ENCODE results near the gene TRIP6. TPM values are rescaled to one million over a fixed set of nuclear protein-coding genes. Genes with fewer than 3 reads are reported as not detected.
"Not testable (repeated sequence)": the region's sequence is repeated elsewhere in the genome, so short reads cannot be mapped to it uniquely, and the experiment has no call there.

Gene TRIP6
- total RNA-seq, 4 donors from 2014 or later = 81.4 to 109 (median 93.7) TPM

- Histone ChIP-seq H3K4me3 (no peak overlapping the region), H3K4me1 (peaks cover 0 to 7% (median 0%) of the 10 kb centered on the region in 3 donors), H3K9me3 (no peaks in the 10 kb centered on the region), H3K36me3 (no peaks in the 10 kb centered on the region), H3K27ac (no peak overlapping the region), H3K27me3 (peaks cover 0 to 9% (median 0%) of the 10 kb centered on the region in 4 donors)
- TF ChIP-seq POLR2A (IDR thresholded peaks at IDR 0.05) = no peak
- TF ChIP-seq, protein P1, sequence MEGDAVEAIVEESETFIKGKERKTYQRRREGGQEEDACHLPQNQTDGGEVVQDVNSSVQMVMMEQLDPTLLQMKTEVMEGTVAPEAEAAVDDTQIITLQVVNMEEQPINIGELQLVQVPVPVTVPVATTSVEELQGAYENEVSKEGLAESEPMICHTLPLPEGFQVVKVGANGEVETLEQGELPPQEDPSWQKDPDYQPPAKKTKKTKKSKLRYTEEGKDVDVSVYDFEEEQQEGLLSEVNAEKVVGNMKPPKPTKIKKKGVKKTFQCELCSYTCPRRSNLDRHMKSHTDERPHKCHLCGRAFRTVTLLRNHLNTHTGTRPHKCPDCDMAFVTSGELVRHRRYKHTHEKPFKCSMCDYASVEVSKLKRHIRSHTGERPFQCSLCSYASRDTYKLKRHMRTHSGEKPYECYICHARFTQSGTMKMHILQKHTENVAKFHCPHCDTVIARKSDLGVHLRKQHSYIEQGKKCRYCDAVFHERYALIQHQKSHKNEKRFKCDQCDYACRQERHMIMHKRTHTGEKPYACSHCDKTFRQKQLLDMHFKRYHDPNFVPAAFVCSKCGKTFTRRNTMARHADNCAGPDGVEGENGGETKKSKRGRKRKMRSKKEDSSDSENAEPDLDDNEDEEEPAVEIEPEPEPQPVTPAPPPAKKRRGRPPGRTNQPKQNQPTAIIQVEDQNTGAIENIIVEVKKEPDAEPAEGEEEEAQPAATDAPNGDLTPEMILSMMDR (IDR thresholded peaks at IDR 0.05) = no peak
- DNase-seq = no peak
- intact Hi-C loops (cut with DNase I) = no loop called here
- WGBS, 2 donors = 83 to 86% methylated on average over 11 to 14 of the region's 15 CpGs
Measured at GRCh38 chr7:100914208-100914878, 47.2 kb downstream of the TRIP6 start.

DNA sequence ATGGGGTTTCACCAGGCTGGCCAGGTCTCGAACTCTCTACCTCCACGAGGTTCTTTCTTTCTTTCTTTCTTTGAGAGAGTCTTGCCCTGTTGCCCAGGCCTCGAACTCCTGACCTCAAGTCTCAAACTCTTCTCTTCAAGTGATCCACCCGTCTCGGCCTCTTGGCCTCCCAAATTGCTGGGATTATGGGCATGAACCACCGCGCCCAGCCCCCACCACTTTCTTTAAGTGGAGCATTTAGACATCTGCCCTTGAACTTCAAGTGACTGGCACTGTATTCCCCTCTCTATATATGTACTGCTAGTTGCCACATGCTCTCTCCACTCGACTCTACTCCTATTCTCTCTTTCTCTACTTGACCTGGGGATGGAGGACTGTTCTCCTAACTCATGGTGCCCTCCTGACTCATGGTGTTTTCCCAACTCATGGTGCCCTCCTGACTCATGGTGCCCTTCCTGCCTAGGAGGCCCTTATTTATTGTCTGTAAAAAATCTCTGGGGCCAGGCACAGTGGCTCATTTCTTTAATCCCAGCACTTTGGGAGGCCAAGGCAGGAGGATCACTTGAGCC lies 47.8 kb downstream of the TRIP6 start:
- H3K9me3 ChIP-seq = no peaks in the 10 kb centered on the region
- 77% methylated on average over 8 of the region's 8 CpGs for WGBS, 2 donors

GRCh38 chr7:100919335-100919734 lies 52.1 kb downstream of the TRIP6 start:
- 73 to 79% methylated on average over 5 of the region's 5 CpGs for WGBS, 2 donors
- H3K27me3 ChIP-seq; H3K36me3 ChIP-seq; intact Hi-C loops (cut with DNase I); H3K27ac ChIP-seq; DNase-seq; H3K9me3 ChIP-seq; H3K4me1 ChIP-seq; H3K4me3 ChIP-seq: not testable (repeated sequence)

More for the DNA sequence above, 47.8 kb downstream of the TRIP6 start:
- H3K27ac ChIP-seq = no peak overlapping the region
- intact Hi-C loops (cut with DNase I) = no loop called here
- no peak for DNase-seq
- H3K27me3 ChIP-seq = peaks cover 0 to 11% (median 0%) of the 10 kb centered on the region in 4 donors
- H3K4me1 ChIP-seq = peaks cover 0 to 7% (median 0%) of the 10 kb centered on the region in 3 donors
- no peak overlapping the region for H3K4me3 ChIP-seq
- TF ChIP-seq, protein P1 (IDR thresholded peaks at IDR 0.05) = no peak
- TF ChIP-seq POLR2A (IDR thresholded peaks at IDR 0.05) = no peak
- no peaks in the 10 kb centered on the region for H3K36me3 ChIP-seq

DNA sequence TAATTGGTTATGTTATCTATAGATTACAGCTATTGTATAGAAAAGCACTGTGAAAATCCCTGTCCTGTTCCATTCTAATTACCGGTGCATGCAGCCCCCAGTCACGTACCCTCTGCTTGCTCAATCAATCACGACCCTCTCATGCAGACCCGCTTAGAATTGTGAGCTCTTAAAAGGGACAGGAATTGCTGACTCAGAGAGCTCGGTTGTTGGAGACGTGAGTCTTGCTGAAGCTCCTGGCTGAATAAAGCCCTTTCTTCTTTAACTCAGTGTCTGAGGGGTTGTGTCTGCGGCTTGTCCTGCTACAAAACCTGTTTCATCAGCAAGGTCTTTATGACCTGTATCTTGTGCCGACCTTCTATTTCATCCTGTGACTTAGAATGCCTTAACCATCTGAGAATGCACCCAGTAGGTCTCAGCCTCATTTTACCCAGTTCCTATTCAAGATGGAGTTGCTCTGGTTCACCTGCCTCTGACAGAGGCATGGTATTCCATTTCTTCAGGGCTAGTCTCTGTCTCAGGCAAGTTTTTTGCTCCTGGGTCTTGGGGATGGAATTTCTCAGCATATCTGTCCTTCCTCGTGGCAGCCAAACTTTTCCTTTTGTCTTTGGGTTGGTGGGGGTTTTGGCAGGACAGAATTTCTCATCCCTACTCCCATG lies 52.7 kb downstream of the TRIP6 start:
- 65 to 70% methylated on average over 9 of the region's 9 CpGs for WGBS, 2 donors

DNA sequence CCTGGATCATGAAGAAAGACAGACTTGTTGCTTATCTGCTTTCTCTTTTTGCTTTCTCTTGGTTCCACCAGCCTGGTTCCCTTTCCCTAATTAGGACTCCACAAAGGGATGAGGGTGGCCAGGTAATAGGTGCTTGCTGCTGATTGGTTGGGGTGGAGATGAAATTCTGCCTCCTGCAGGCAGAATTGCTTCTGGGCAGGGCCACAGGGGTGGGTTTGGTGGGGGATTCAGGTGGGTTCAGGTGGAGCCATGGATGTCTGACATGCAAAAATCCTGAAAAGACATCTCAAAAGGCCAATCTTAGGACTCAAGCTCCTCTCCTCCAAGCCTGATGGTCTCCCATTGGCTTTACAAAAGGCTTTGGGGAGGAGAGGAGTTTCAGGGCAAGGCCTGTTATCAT lies 53.9 kb downstream of the TRIP6 start:
- no peak overlapping the region for H3K4me3 ChIP-seq
- TF ChIP-seq POLR2A (IDR thresholded peaks at IDR 0.05) = no peak
- TF ChIP-seq, protein P1 (IDR thresholded peaks at IDR 0.05) = no peak
- intact Hi-C loops (cut with DNase I) = no loop called here

More for the DNA sequence above, 52.7 kb downstream of the TRIP6 start:
- H3K36me3 ChIP-seq; H3K4me1 ChIP-seq; H3K27me3 ChIP-seq; H3K4me3 ChIP-seq; H3K9me3 ChIP-seq; intact Hi-C loops (cut with DNase I); H3K27ac ChIP-seq; DNase-seq: not testable (repeated sequence)

More for the DNA sequence above, 53.9 kb downstream of the TRIP6 start:
- Histone ChIP-seq H3K27ac (no peak overlapping the region), H3K9me3 (no peaks in the 10 kb centered on the region), H3K36me3 (no peaks in the 10 kb centered on the region), H3K4me1 (peaks cover 0 to 6% (median 0%) of the 10 kb centered on the region in 3 donors), H3K27me3 (peaks cover 0 to 10% (median 0%) of the 10 kb centered on the region in 4 donors)
- no peak for DNase-seq

Small RNA genes lying within 50 kb of the gene (small RNA-seq; reads per million reads assigned to genes)
- gene RN7SL549P (0 reads per million in 4 donors), gene RN7SL750P (0 reads per million in 4 donors)

Other genes with a start within 250 kb of the TRIP6 start
- gene TFR2, start 225.8 kb upstream of the TRIP6 start, total RNA-seq = 1 to 10 TPM in 1 of 4 donors, under 1 TPM in 3; 0.38 to 1.1 (median 0.84) TPM
- not detected for gene ACTL6B, start 210.9 kb upstream of the TRIP6 start, total RNA-seq
- 100 to 1,000 TPM; 186 to 306 (median 226) TPM for gene GNB2, start 193.6 kb upstream of the TRIP6 start, total RNA-seq
- 10 to 100 TPM in 3 of 4 donors, 1 to 10 TPM in 1; 8.0 to 24.2 (median 13.8) TPM for gene GIGYF1, start 173.1 kb upstream of the TRIP6 start, total RNA-seq
- gene POP7, start 161.3 kb upstream of the TRIP6 start, total RNA-seq = 10 to 100 TPM; 28.0 to 36.7 (median 30.0) TPM
- gene EPO, start 146.9 kb upstream of the TRIP6 start, total RNA-seq = not detected
- gene ZAN, start 133.8 kb upstream of the TRIP6 start, total RNA-seq = under 1 TPM in 1 of 4 donors, not detected in 3; 0.04 TPM
- 10 to 100 TPM; 29.1 to 55.0 (median 36.5) TPM for gene EPHB4, start 39.9 kb upstream of the TRIP6 start, total RNA-seq
- 10 to 100 TPM in 3 of 4 donors, 1 to 10 TPM in 1; 9.9 to 19.6 (median 17.3) TPM for gene SLC12A9, start 14.7 kb upstream of the TRIP6 start, total RNA-seq
- gene SRRT, start 7.7 kb downstream of the TRIP6 start, total RNA-seq = 10 to 100 TPM; 53.8 to 91.0 (median 68.4) TPM
- 1 to 10 TPM; 1.3 to 8.4 (median 5.5) TPM for gene UFSP1, start 22.3 kb downstream of the TRIP6 start, total RNA-seq
- 1 to 10 TPM in 3 of 4 donors, under 1 TPM in 1; 0.22 to 1.5 (median 1.3) TPM for gene ACHE, start 28.5 kb downstream of the TRIP6 start, total RNA-seq
- gene MUC3A, start 82.1 kb downstream of the TRIP6 start, total RNA-seq = under 1 TPM in 1 of 4 donors, not detected in 3; under 0.01 TPM
- under 1 TPM in 1 of 4 donors, not detected in 3; 0.11 TPM for gene MUC12, start 102.2 kb downstream of the TRIP6 start, total RNA-seq
- not detected for gene MUC17, start 152.7 kb downstream of the TRIP6 start, total RNA-seq
- gene TRIM56, start 218.1 kb downstream of the TRIP6 start, total RNA-seq = 10 to 100 TPM; 12.1 to 19.6 (median 13.6) TPM